H1 (cell line): ENCODE measurements around the gene CPNE5. TPM values are rescaled to one million over a fixed set of nuclear protein-coding genes. Genes with fewer than 3 reads are reported as not detected.

Experiments
- CTCF ChIA-PET: fragments of 300-600 bp; sonication (Branson Sonifier 250); formaldehyde crosslinking; loops from one replicate; lab custom pipeline; 2021; ENCODE audit not compliant: partially characterized antibody; lab: Charles Lee
- POLR2A ChIA-PET: fragments of 300-600 bp; sonication (Branson Sonifier 250); formaldehyde crosslinking; loops from one replicate; lab custom pipeline; 2021; ENCODE audit warnings: inconsistent platforms; ENCODE audit not compliant: partially characterized antibody; lab: Charles Lee
- DNase-seq, 2 experiments: peaks; one replicate each; pipeline versions ENCODE4 v3.0.0 to v3.0.0-alpha.2; 2010 to 2022; ENCODE audit warnings: low spot score in 2 of 2, low read depth in 1 of 2, mixed read lengths in 1 of 2
- FAIRE-seq: peaks from 2 replicates; lab custom pipeline; 2011; peaks lifted over from hg19 to GRCh38; lab: Jason Lieb, UNC
- H2AFZ ChIP-seq: 2 replicates; pipeline ENCODE4 v1.8.1; 2012; ENCODE audit warnings: low read length, inconsistent platforms
- H2AK5ac ChIP-seq: 2 replicates; pipeline ENCODE4 v1.6.1; 2013; ENCODE audit warnings: low read depth, low read length
- H2BK120ac ChIP-seq: replicated peaks from 2 replicates; pipeline ENCODE3; 2013; ENCODE audit warnings: low read depth, low read length, inconsistent platforms
- H2BK12ac ChIP-seq: 2 replicates; pipeline ENCODE4 v1.6.1; 2013; ENCODE audit warnings: low read depth, low read length
- H2BK15ac ChIP-seq: 2 replicates; pipeline ENCODE4 v1.6.1; 2013; ENCODE audit warnings: low read length
- H2BK20ac ChIP-seq: 2 replicates; pipeline ENCODE4 v1.6.1; 2013; ENCODE audit warnings: low read length
- H2BK5ac ChIP-seq: 2 replicates; pipeline ENCODE4 v1.6.1; 2013; ENCODE audit warnings: low read depth, low read length
- H3K14ac ChIP-seq: 2 replicates; pipeline ENCODE4 v1.6.1; 2013; ENCODE audit warnings: inconsistent platforms; ENCODE audit not compliant: insufficient read length
- H3K18ac ChIP-seq: 2 replicates; pipeline ENCODE4 v1.6.1; 2013; ENCODE audit warnings: low read length; ENCODE audit errors: extremely low read depth
- H3K23ac ChIP-seq: 2 replicates; pipeline ENCODE4 v1.6.1; 2013; ENCODE audit warnings: inconsistent platforms; ENCODE audit not compliant: insufficient read length
- H3K23me2 ChIP-seq: 2 replicates; pipeline ENCODE4 v1.6.1; 2013; ENCODE audit warnings: low read depth, low read length
- H3K27ac ChIP-seq: 2 replicates; pipeline ENCODE4 v1.6.1; 2011; ENCODE audit warnings: low read depth, low read length, inconsistent platforms
- H3K27me3 ChIP-seq, 4 experiments: replicated peaks in 1 of 4; 1 replicate in 1 of 4; 2 replicates in 3 of 4; pipeline versions ENCODE4 v1.6.1 to v1.8.1; 2011 to 2013; ENCODE audit warnings: low read length in 3 of 4, mild to moderate bottlenecking in 3 of 4, inconsistent platforms in 2 of 4, mixed read lengths in 2 of 4, moderate library complexity in 1 of 4; ENCODE audit not compliant: control insufficient read depth in 3 of 4, insufficient read depth in 3 of 4; ENCODE audit errors: extremely low read depth in 1 of 4
- H3K36me3 ChIP-seq, 4 experiments: 2 replicates each; pipeline versions ENCODE4 v1.6.1 to v1.8.1; 2011 to 2013; ENCODE audit warnings: mild to moderate bottlenecking in 4 of 4, low read length in 3 of 4, moderate library complexity in 2 of 4, control low read depth in 1 of 4, inconsistent platforms in 1 of 4; ENCODE audit not compliant: insufficient read depth in 4 of 4, control insufficient read depth in 2 of 4
- H3K4ac ChIP-seq: replicated peaks from 2 replicates; pipeline ENCODE3; 2013; ENCODE audit warnings: low read length, low read depth, mixed read lengths, inconsistent platforms; ENCODE audit not compliant: insufficient read length
- H3K4me1 ChIP-seq, 4 experiments: replicated peaks in 1 of 4; 1 replicate in 1 of 4; 2 replicates in 3 of 4; pipeline versions ENCODE4 v1.6.1 to v1.8.1; 2011 to 2013; ENCODE audit warnings: low read length in 3 of 4, inconsistent platforms in 2 of 4, mixed read lengths in 1 of 4; ENCODE audit not compliant: insufficient read depth in 4 of 4, control insufficient read depth in 3 of 4
- H3K4me2 ChIP-seq, 2 experiments: 2 replicates each; pipeline versions ENCODE4 v1.6.1 to v1.8.1; 2011 to 2013; ENCODE audit warnings: low read depth in 2 of 2, low read length in 2 of 2, control low read depth in 1 of 2, inconsistent platforms in 1 of 2, mild to moderate bottlenecking in 1 of 2; ENCODE audit not compliant: insufficient read depth in 1 of 2
- H3K4me3 ChIP-seq, 4 experiments: fragments of 200-600, 300-600 bp in 1 of 4; sonication (generic), shearing (Covaris generic), sonication (Bioruptor Twin) in 1 of 4; 2 replicates each; pipeline versions ENCODE4 v1.5.1 to v1.8.1; 2011 to 2016; ENCODE audit warnings: low read length in 4 of 4, low read depth in 3 of 4, control low read depth in 2 of 4, inconsistent platforms in 2 of 4, mild to moderate bottlenecking in 2 of 4, mixed read lengths in 1 of 4, moderate library complexity in 1 of 4; ENCODE audit not compliant: insufficient read depth in 2 of 4; ENCODE audit errors: extremely low read depth in 1 of 4
- H3K56ac ChIP-seq: replicated peaks from 2 replicates; pipeline ENCODE3; 2013; ENCODE audit warnings: low read depth, mild to moderate bottlenecking, mixed read lengths, low read length, inconsistent platforms; ENCODE audit not compliant: insufficient read length
- H3K79me1 ChIP-seq: 2 replicates; pipeline ENCODE4 v1.6.1; 2013; ENCODE audit warnings: low read depth, low read length, control low read depth
- H3K79me2 ChIP-seq, 2 experiments: 2 replicates each; pipeline versions ENCODE4 v1.6.1 to v1.8.1; 2012 to 2013; ENCODE audit warnings: low read length in 2 of 2, mild to moderate bottlenecking in 2 of 2, inconsistent platforms in 1 of 2; ENCODE audit not compliant: insufficient read depth in 2 of 2, control insufficient read depth in 1 of 2
- H3K9ac ChIP-seq, 4 experiments: replicated peaks in 1 of 4; 1 replicate in 1 of 4; 2 replicates in 3 of 4; pipeline versions ENCODE4 v1.6.1 to v1.8.1; 2011 to 2013; ENCODE audit warnings: low read depth in 3 of 4, low read length in 3 of 4, control low read depth in 2 of 4, mild to moderate bottlenecking in 2 of 4, moderate library complexity in 2 of 4, inconsistent platforms in 1 of 4; ENCODE audit errors: extremely low read depth in 1 of 4
- H3K9me3 ChIP-seq, 2 experiments: 2 replicates each; pipeline versions ENCODE4 v1.6.1 to v1.8.1; 2012 to 2013; ENCODE audit warnings: mild to moderate bottlenecking in 2 of 2, moderate library complexity in 2 of 2, control low read depth in 1 of 2, inconsistent platforms in 1 of 2, low read depth in 1 of 2, low read length in 1 of 2, mixed read lengths in 1 of 2; ENCODE audit not compliant: insufficient read depth in 2 of 2
- H4K20me1 ChIP-seq, 2 experiments: replicated peaks in 1 of 2; 2 replicates each; pipeline versions ENCODE3 to v1.8.1; 2011 to 2013; ENCODE audit warnings: inconsistent platforms in 2 of 2, low read length in 2 of 2, mild to moderate bottlenecking in 1 of 2; ENCODE audit not compliant: insufficient read depth in 2 of 2, control insufficient read depth in 1 of 2
- H4K5ac ChIP-seq: 2 replicates; pipeline ENCODE4 v1.6.1; 2013; ENCODE audit warnings: low read length, low read depth, mixed read lengths, inconsistent platforms; ENCODE audit not compliant: insufficient read length
- H4K8ac ChIP-seq: 2 replicates; pipeline ENCODE4 v1.8.0; 2013; ENCODE audit warnings: mild to moderate bottlenecking, moderate library complexity, low read length, inconsistent platforms; ENCODE audit not compliant: insufficient read depth; ENCODE audit errors: extremely low read depth
- H4K91ac ChIP-seq: replicated peaks from 2 replicates; pipeline ENCODE3; 2013; ENCODE audit warnings: low read length, mixed read lengths, inconsistent platforms; ENCODE audit not compliant: insufficient read length
- ASH2L ChIP-seq: fragments of 200-600, 300-600 bp; sonication (generic); IDR thresholded peaks from one replicate; pipeline ENCODE4 v1.7.1; 2017; ENCODE audit warnings: low read length
- BRCA1 ChIP-seq: IDR thresholded peaks from 2 replicates; pipeline ENCODE4 v1.6.1; 2012; ENCODE audit warnings: low read depth, low read length, improper control_type of control experiment
- HDAC2 ChIP-seq, 2 experiments: fragments of 300-600 bp in 1 of 2; sonication (generic) in 1 of 2; IDR thresholded peaks; 2 replicates each; pipeline ENCODE4 v1.6.1; 2011 to 2012; ENCODE audit warnings: low read depth in 2 of 2, low read length in 2 of 2, mild to moderate bottlenecking in 2 of 2, moderate library complexity in 2 of 2, borderline replicate concordance in 1 of 2, inconsistent platforms in 1 of 2
- RAD21 ChIP-seq, 2 experiments: IDR thresholded peaks in 1 of 2; conservative IDR thresholded peaks in 1 of 2; 2 replicates each; pipeline ENCODE4 v1.6.1; 2011; ENCODE audit warnings: low read depth in 2 of 2, low read length in 2 of 2, improper control_type of control experiment in 1 of 2, inconsistent platforms in 1 of 2, mild to moderate bottlenecking in 1 of 2, moderate library complexity in 1 of 2
- RXRA ChIP-seq: IDR thresholded peaks from 2 replicates; pipeline ENCODE4 v1.6.1; 2011; ENCODE audit warnings: low read depth, mild to moderate bottlenecking, low read length, moderate library complexity; ENCODE audit not compliant: insufficient read depth
- SAP30 ChIP-seq: fragments of 300-600 bp; sonication (generic); IDR thresholded peaks from 2 replicates; pipeline ENCODE4 v1.7.1; 2012; ENCODE audit warnings: low read length, moderate library complexity, mild to moderate bottlenecking, inconsistent platforms; ENCODE audit not compliant: insufficient read depth, insufficient replicate concordance
- SRF ChIP-seq: IDR thresholded peaks from 2 replicates; pipeline ENCODE4 v1.6.1; 2011; ENCODE audit warnings: mild to moderate bottlenecking, low read depth, low read length, moderate library complexity
- TAF1 ChIP-seq: IDR thresholded peaks from 2 replicates; pipeline ENCODE4 v1.6.1; 2011; ENCODE audit warnings: mild to moderate bottlenecking, low read depth, low read length
- TBP ChIP-seq: IDR thresholded peaks from 2 replicates; pipeline ENCODE4 v1.6.1; 2011; ENCODE audit warnings: low read depth, low read length, improper control_type of control experiment
- WGBS, 2 experiments: shearing (Covaris generic) in 1 of 2; methylation state at CpG; one replicate each; pipeline versions ENCODE4 v1.1.6 to v1.1.7; 2013 to 2015; ENCODE audit warnings: low lambda C conversion rate in 2 of 2, mixed read lengths in 2 of 2, inconsistent platforms in 1 of 2, low coverage in 1 of 2, missing lambda C conversion rate in 1 of 2; ENCODE audit not compliant: insufficient replicate concordance in 2 of 2, insufficient coverage in 1 of 2, insufficient read length in 1 of 2; ENCODE audit errors: extremely low coverage in 1 of 2, missing lambda C conversion rate in 1 of 2; 5-methylcytosine and 5-hydroxymethylcytosine counted together
- polyA plus RNA-seq, 7 experiments: library from polyadenylated mRNA; depleted of rRNA in 3 of 7; stranded (reverse) in 5 of 7; unstranded in 2 of 7; fragments of >200 nt in 5 of 7; fragments of 200-250 nt in 2 of 7; gene quantifications; 1 replicate in 5 of 7; 2 replicates in 1 of 7; 4 replicates in 1 of 7; pipeline versions ENCODE4 v1.2.1 to v1.2.3, GENCODE V29; 2011 to 2013; ENCODE audit warnings: missing spikeins in 2 of 7, mixed read lengths in 2 of 7
- total RNA-seq: library from RNA; stranded (reverse); fragmentation: NEBNext Ultra II Directional; extraction: Animal tissue kit (Norgen Biotek cat#: 25700); gene quantifications from 2 replicates; pipeline ENCODE4 v1.2.1, GENCODE V29; 2021
- TF ChIP-seq, protein P1 (sequence below): IDR thresholded peaks from 2 replicates; pipeline ENCODE4 v1.6.1; 2012; ENCODE audit warnings: inconsistent platforms
- TF ChIP-seq, protein P2 (sequence below): IDR thresholded peaks from 2 replicates; pipeline ENCODE4 v1.6.1; 2011; ENCODE audit warnings: low read length, improper control_type of control experiment

Gene CPNE5
- total and polyA plus RNA-seq, 2 of the 8 experiments (the other 6 are each of a cell fraction or from before 2014, with no cell fraction given), result 0.88 to 1.8 TPM

GRCh38 chr6:36766399-36766945 lies 72.8 kb downstream of the CPNE5 start:
- H2BK15ac ChIP-seq, result no peak overlapping the region
- no peaks in the 10 kb centered on the region for H3K27me3 ChIP-seq
- H3K9me3 ChIP-seq, result no peaks in the 10 kb centered on the region
- no peak overlapping the region for H3K14ac ChIP-seq
- H3K18ac ChIP-seq, result no peak overlapping the region
- no peak overlapping the region for H2AFZ ChIP-seq
- H2BK120ac ChIP-seq, result no peak overlapping the region
- no peaks in the 10 kb centered on the region for H3K36me3 ChIP-seq
- H2BK20ac ChIP-seq, result no peak overlapping the region
- H4K5ac ChIP-seq, result no peak overlapping the region
- H3K4me2 ChIP-seq, result no peak overlapping the region
- H3K79me2 ChIP-seq, result no peaks in the 10 kb centered on the region
- H4K91ac ChIP-seq, result no peak overlapping the region
- H2BK12ac ChIP-seq, result no peak overlapping the region
- H3K4ac ChIP-seq, result no peak overlapping the region
- FAIRE-seq (no peak), DNase-seq (no peak)
- no peak overlapping the region for H4K8ac ChIP-seq
- H2AK5ac ChIP-seq, result no peak overlapping the region
- WGBS, 2 experiments, result 86% methylated on average over 10 of the region's 10 CpGs; no CpG with 5 or more reads in 1 of the 2 experiments
- H3K56ac ChIP-seq, result no peak overlapping the region
- POLR2A ChIA-PET, result interaction anchor here (0.6 to 1.7 kb wide), 4 partner anchors 18 to 991 kb away, joined by 3 to 4 read pairs (median 3); no protein-coding TSS in a partner anchor
- CTCF ChIA-PET, result interaction anchor here (0.6 to 13.6 kb wide), 59 partner anchors 6 to 508 kb away, joined by 3 to 293 read pairs (median 4); partner anchors contain the start of genes C6orf89, PI16 and PPIL1
- no peak overlapping the region for H3K4me3 ChIP-seq
- no peaks in the 10 kb centered on the region for H4K20me1 ChIP-seq
- H3K27ac ChIP-seq, result no peak overlapping the region
- no peaks in the 10 kb centered on the region for H3K79me1 ChIP-seq
- H3K23me2 ChIP-seq, result no peaks in the 10 kb centered on the region
- no peak overlapping the region for H3K23ac ChIP-seq
- H3K9ac ChIP-seq, result no peak overlapping the region
- H2BK5ac ChIP-seq, result no peak overlapping the region
- H3K4me1 ChIP-seq, result peaks cover 0 to 10% (median 1%) of the 10 kb centered on the region in 4 experiments; a peak in 4 of 7 replicates
- TF ChIP-seq, protein P1, sequence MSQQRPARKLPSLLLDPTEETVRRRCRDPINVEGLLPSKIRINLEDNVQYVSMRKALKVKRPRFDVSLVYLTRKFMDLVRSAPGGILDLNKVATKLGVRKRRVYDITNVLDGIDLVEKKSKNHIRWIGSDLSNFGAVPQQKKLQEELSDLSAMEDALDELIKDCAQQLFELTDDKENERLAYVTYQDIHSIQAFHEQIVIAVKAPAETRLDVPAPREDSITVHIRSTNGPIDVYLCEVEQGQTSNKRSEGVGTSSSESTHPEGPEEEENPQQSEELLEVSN, result no peak
- TF ChIP-seq, protein P2, sequence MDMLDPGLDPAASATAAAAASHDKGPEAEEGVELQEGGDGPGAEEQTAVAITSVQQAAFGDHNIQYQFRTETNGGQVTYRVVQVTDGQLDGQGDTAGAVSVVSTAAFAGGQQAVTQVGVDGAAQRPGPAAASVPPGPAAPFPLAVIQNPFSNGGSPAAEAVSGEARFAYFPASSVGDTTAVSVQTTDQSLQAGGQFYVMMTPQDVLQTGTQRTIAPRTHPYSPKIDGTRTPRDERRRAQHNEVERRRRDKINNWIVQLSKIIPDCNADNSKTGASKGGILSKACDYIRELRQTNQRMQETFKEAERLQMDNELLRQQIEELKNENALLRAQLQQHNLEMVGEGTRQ, result no peak
- TF ChIP-seq HDAC2 (IDR thresholded peaks at IDR 0.05; ENCODE audit: borderline replicate concordance in 1 of 2, low read depth in 2 of 2, low read length in 2 of 2), result no peak
- TF ChIP-seq BRCA1, result no peak
- no peak for TF ChIP-seq TBP
- TF ChIP-seq SRF, result no peak
- no peak for TF ChIP-seq ASH2L
- no peak for TF ChIP-seq TAF1
- no peak for TF ChIP-seq SAP30
- TF ChIP-seq RXRA, result no peak
- TF ChIP-seq RAD21 (IDR thresholded peaks at IDR 0.05 in 1 of 2, conservative IDR thresholded peaks at IDR 0.05 in 1 of 2; ENCODE audit: low read depth in 2 of 2, low read length in 2 of 2), result no peak
